Measurements from ENCODE around the gene UBE2I.

Gene UBE2I

GRCh38 chr16:1345651-1346421 is 36.4 kb downstream of the UBE2I start:
- DNase-seq: no peak

- no peak for DNase-seq
Observed at GRCh38 chr16:1346422-1347285, 37.2 kb downstream of the UBE2I start.

GRCh38 chr16:1347286-1347855 is 37.9 kb downstream of the UBE2I start:
- no peak for DNase-seq

GRCh38 chr16:1347962-1348361 is 38.5 kb downstream of the UBE2I start:
- no peak for DNase-seq

- DNase-seq: no peak
Observed at GRCh38 chr16:1348441-1348840, 39.0 kb downstream of the UBE2I start.

- no peak for DNase-seq
Observed at GRCh38 chr16:1348926-1349325, 39.5 kb downstream of the UBE2I start.

GRCh38 chr16:1349351-1349750 is 39.9 kb downstream of the UBE2I start:
- no peak for DNase-seq

GRCh38 chr16:1349951-1350350 is 40.5 kb downstream of the UBE2I start:
- no peak for DNase-seq

GRCh38 chr16:1350691-1351090 is 41.3 kb downstream of the UBE2I start:
- no peak for DNase-seq

- DNase-seq: no peak
Observed at GRCh38 chr16:1351215-1351581, 41.8 kb downstream of the UBE2I start.

- DNase-seq: peak; percentile 20 to 61
Observed at GRCh38 chr16:1351582-1352362, 42.3 kb downstream of the UBE2I start, which contains the start of the genes GNPTG and TSR3. Gene GNPTG (plus strand): TSS chr16:1351931. CDS start chr16:1351966, 35 bp downstream. Gene TSR3 (minus strand): TSS chr16:1351878. CDS start chr16:1351804, 74 bp downstream.

- no peak for DNase-seq
Observed at GRCh38 chr16:1354815-1355540, 45.5 kb downstream of the UBE2I start.

- DNase-seq: no peak
Observed at GRCh38 chr16:1355591-1355990, 46.2 kb downstream of the UBE2I start.

- no peak for DNase-seq
Observed at GRCh38 chr16:1356061-1356900, 46.8 kb downstream of the UBE2I start.

GRCh38 chr16:1357906-1358566 is 48.6 kb downstream of the UBE2I start:
- DNase-seq: no peak

GRCh38 chr16:1361685-1362360 is 52.4 kb downstream of the UBE2I start:
- DNase-seq: no peak

- DNase-seq: no peak
Observed at GRCh38 chr16:1362807-1363206, 53.4 kb downstream of the UBE2I start.

GRCh38 chr16:1363501-1364041 is 54.1 kb downstream of the UBE2I start:
- DNase-seq: peak in 1 of 2 donors; percentile 6

- no peak for DNase-seq
Observed at GRCh38 chr16:1364510-1364909, 55.1 kb downstream of the UBE2I start.
